BJ (cell line): ENCODE data around the gene SMURF1. TPM values are rescaled to one million over a fixed set of nuclear protein-coding genes. Genes with fewer than 3 reads are reported as not detected.

Source experiments
- CTCF ChIA-PET: fragments of 350-600 bp; formaldehyde crosslinking; extraction: SDS; loops from one replicate; lab custom pipeline; 2021; ENCODE audit warnings: antibody characterized with exemption, inconsistent platforms; lab: Yijun Ruan, JAX
- POLR2A ChIA-PET: fragments of 300-600 bp; sonication (Branson Sonifier 250); formaldehyde crosslinking; extraction: SDS; loops from one replicate; lab custom pipeline; 2021; ENCODE audit warnings: antibody characterized with exemption; lab: Charles Lee
- DNase-seq: peaks from one replicate; pipeline ENCODE4 v3.0.0-alpha.2; 2011; ENCODE audit warnings: low read depth
- H3K27me3 ChIP-seq: 2 replicates; pipeline ENCODE4 v1.6.0; 2011; ENCODE audit warnings: low read length; ENCODE audit not compliant: control insufficient read depth, insufficient read depth
- H3K36me3 ChIP-seq: 2 replicates; pipeline ENCODE4 v1.5.1; 2011; ENCODE audit warnings: low read length; ENCODE audit not compliant: control insufficient read depth, insufficient read depth
- H3K4me3 ChIP-seq: 2 replicates; pipeline ENCODE4 v1.5.1; 2011; ENCODE audit warnings: low read depth, mild to moderate bottlenecking, control low read depth, low read length
- polyA plus RNA-seq: library from polyadenylated mRNA; depleted of rRNA; stranded (reverse); fragments of >200 nt; gene quantifications from 2 replicates; pipeline ENCODE4 v1.2.3, GENCODE V29; 2011
- TF ChIP-seq, protein P1 (sequence below): IDR thresholded peaks from 2 replicates; pipeline ENCODE4 v1.5.1; 2011; ENCODE audit warnings: low read depth, mild to moderate bottlenecking, control low read depth, inconsistent platforms, low read length, moderate library complexity; ENCODE audit not compliant: insufficient read depth

The SMURF1 gene
- polyA plus RNA-seq, 1 experiment: 15.4 TPM

DNA sequence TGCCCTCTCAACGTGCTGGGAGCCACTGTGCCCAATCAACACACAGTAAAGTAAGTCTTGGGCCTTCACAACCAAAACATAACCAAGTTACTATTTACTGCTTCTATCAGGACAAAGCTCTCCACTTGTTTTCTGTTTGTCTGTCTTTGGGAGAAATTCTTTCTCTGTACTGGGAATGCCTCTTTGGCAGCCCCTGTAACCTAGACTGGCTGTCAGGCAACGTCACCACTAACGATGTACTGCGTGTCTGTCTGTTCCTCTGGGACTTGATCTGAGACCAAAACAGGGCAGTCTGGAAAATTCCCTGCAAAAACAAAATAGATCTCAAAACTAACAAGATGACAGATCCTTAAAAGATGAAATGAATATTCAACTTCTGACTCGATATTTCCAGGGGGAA, 113.0 kb downstream of the SMURF1 start:
- POLR2A ChIA-PET: no interaction called here
- Histone ChIP-seq H3K36me3 (peaks cover 43% of the 10 kb centered on the region), H3K27me3 (no peaks in the 10 kb centered on the region), H3K4me3 (no peak overlapping the region)
- DNase-seq: no peak
- TF ChIP-seq, protein P1, sequence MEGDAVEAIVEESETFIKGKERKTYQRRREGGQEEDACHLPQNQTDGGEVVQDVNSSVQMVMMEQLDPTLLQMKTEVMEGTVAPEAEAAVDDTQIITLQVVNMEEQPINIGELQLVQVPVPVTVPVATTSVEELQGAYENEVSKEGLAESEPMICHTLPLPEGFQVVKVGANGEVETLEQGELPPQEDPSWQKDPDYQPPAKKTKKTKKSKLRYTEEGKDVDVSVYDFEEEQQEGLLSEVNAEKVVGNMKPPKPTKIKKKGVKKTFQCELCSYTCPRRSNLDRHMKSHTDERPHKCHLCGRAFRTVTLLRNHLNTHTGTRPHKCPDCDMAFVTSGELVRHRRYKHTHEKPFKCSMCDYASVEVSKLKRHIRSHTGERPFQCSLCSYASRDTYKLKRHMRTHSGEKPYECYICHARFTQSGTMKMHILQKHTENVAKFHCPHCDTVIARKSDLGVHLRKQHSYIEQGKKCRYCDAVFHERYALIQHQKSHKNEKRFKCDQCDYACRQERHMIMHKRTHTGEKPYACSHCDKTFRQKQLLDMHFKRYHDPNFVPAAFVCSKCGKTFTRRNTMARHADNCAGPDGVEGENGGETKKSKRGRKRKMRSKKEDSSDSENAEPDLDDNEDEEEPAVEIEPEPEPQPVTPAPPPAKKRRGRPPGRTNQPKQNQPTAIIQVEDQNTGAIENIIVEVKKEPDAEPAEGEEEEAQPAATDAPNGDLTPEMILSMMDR: no peak
- CTCF ChIA-PET: interaction anchor here (0.9 to 1.7 kb wide), 4 partner anchors 9 to 285 kb away, joined by 3 to 9 read pairs (median 4); no protein-coding TSS in a partner anchor

DNA sequence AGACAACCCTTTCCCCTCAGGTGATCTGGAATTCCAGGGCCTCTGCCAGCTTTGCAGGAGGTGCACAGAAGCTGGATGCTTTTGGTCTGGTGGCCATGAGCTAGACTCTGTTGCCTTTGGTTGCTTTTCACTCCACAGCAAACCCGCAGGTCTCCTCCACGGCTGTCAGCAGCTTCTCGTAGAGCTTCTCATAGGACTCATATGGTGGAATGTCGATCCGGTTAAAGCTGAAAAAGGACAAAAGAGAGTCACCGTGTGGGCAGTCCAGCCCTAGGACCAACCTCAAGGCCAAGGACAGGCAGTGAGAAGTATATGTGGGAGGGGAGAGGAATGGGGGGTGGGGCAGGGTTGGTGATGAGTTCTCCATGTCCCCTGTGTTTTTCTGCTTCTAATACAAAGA, 113.5 kb downstream of the SMURF1 start:
- CTCF ChIA-PET: interaction anchor here (0.6 to 1.7 kb wide), 5 partner anchors 10 to 325 kb away, joined by 3 to 9 read pairs (median 3); no protein-coding TSS in a partner anchor
- Histone ChIP-seq H3K27me3 (no peaks in the 10 kb centered on the region), H3K36me3 (peaks cover 38% of the 10 kb centered on the region), H3K4me3 (no peak overlapping the region)
- DNase-seq: no peak
- POLR2A ChIA-PET: no interaction called here
- TF ChIP-seq, protein P1: no peak

DNA sequence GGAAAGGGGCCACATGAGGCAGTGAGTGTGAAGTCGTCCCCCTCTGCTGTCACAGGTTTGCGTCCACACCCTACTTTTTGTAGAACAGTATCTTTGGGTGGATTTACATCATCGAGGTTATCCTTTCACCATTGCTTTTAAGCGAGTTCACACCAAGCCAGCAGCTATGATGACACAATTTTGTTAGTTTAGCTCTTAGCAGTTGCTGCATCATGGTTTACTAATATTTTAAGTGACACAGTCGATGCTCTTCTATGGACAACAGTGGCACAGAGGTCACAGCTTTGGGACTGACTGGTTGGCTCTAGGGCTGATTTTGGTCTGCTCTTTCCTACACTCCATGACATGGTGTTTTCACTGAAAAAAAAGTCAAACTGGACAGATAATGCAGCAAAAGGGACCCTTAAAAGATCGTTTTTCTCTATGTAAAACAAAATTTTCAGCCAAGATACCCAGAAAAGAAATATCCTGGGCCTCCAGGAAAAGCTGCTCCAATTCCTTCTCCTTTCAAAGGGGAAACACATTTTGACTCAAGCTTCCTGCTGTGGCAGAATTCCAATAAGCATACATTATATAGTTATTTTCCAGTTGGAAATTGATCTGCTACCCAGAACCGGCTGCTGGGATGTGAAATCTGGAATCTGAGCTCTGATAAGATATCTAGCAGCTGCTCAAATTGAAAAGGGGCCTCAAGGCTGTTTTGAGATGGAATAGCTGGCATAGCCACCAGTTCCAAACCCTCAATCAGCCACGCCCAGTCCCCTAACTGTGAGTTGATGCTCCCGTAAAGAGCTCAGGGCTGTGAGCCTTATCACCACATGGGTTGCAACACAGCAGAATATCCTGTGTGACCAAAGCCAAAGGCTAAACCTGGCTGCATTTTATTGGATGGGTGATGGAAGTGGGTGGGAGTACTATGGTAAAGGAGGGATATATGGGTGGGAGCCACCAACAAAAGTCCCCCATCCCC, 114.2 kb downstream of the SMURF1 start:
- TF ChIP-seq, protein P1: no peak
- ChIA-PET CTCF (interaction anchor here (0.6 to 1.7 kb wide), 5 partner anchors 11 to 325 kb away, joined by 3 to 9 read pairs (median 3); no protein-coding TSS in a partner anchor), POLR2A (no interaction called here)
- peaks cover 32% of the 10 kb centered on the region for H3K36me3 ChIP-seq
- no peak for DNase-seq
- H3K27me3 ChIP-seq: no peaks in the 10 kb centered on the region
- no peak overlapping the region for H3K4me3 ChIP-seq

DNA sequence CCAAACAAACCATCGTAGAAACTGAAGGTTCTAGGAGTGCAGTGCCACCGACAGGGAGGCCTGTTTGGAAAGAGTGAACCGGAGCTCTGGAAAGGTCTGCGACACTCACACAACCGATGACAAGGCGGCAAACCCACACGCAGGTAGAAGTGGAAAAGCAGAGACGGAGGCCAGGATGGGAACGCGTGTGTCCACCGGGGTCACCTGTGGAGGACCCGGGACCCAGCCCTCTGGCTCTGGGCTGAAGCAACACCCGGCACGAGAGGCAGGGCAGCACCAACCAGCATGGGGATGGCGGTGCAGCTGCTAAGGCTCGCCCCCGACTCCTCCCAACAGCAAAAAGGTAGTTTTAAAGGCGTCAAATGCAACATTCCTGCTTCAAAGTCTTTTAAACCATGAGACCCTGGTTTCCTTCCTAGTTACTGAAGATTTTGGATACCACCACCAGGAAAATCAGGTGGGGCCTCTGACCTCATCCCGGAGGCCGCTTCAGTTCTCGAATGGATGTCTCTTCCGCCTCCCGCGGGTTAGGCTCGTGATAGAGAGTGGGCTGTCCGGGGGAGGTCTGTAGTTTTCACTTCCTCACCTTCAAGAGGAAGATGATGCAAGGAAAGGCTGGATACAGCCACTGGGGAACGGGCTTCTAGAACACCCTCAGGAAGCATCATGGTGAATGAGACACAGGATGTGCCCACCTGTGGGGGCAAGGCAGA, 115.5 kb downstream of the SMURF1 start:
- H3K36me3 ChIP-seq: peaks cover 21% of the 10 kb centered on the region
- H3K4me3 ChIP-seq: no peak overlapping the region
- no peak for DNase-seq
- TF ChIP-seq, protein P1: no peak
- H3K27me3 ChIP-seq: no peaks in the 10 kb centered on the region
- CTCF ChIA-PET: interaction anchor here (0.7 to 1.3 kb wide), 2 partner anchors 10 to 13 kb away, joined by 3 read pairs; no protein-coding TSS in a partner anchor
- POLR2A ChIA-PET: no interaction called here
